GM19372 (cell line): ENCODE measurements around the gene RNLS.

Experiments
- ATAC-seq: cut with Tn5 transposase; IDR thresholded peaks from one replicate; pipeline ENCODE4 v1.9.1; 2021; ENCODE audit warnings: mild to moderate bottlenecking, low read depth, moderate library complexity; ENCODE audit not compliant: unreplicated experiment

Gene RNLS

GRCh38 chr10:88401671-88402347 lies 181.3 kb downstream of the RNLS start:
- ATAC-seq: no peak

GRCh38 chr10:88399240-88399639 lies 183.9 kb downstream of the RNLS start:
- no peak for ATAC-seq

GRCh38 chr10:88395677-88396076 lies 187.4 kb downstream of the RNLS start:
- ATAC-seq: no peak

- peak; percentile 81 for ATAC-seq
Measured at GRCh38 chr10:88392222-88392621, 190.9 kb downstream of the RNLS start.

GRCh38 chr10:88390041-88390440 lies 193.1 kb downstream of the RNLS start:
- ATAC-seq: no peak

- no peak for ATAC-seq
Measured at GRCh38 chr10:88389456-88389855, 193.7 kb downstream of the RNLS start.

GRCh38 chr10:88388324-88388723 lies 194.8 kb downstream of the RNLS start:
- ATAC-seq: no peak

GRCh38 chr10:88386821-88387773 lies 196.0 kb downstream of the RNLS start:
- no peak for ATAC-seq

GRCh38 chr10:88386204-88386788 lies 196.8 kb downstream of the RNLS start:
- peak; percentile 52 for ATAC-seq

- peak; percentile 67 for ATAC-seq
Measured at GRCh38 chr10:88385601-88386203, 197.4 kb downstream of the RNLS start.

GRCh38 chr10:88383276-88383675 lies 199.8 kb downstream of the RNLS start:
- ATAC-seq: no peak

- ATAC-seq: no peak
Measured at GRCh38 chr10:88382699-88383098, 200.4 kb downstream of the RNLS start.

- no peak for ATAC-seq
Measured at GRCh38 chr10:88379575-88379974, 203.5 kb downstream of the RNLS start.

- ATAC-seq: no peak
Measured at GRCh38 chr10:88377510-88377909, 205.6 kb downstream of the RNLS start.

GRCh38 chr10:88374392-88375175 lies 208.5 kb downstream of the RNLS start:
- no peak for ATAC-seq

GRCh38 chr10:88372881-88373592 lies 210.1 kb downstream of the RNLS start:
- ATAC-seq: no peak

- no peak for ATAC-seq
Measured at GRCh38 chr10:88372051-88372715, 210.9 kb downstream of the RNLS start.

GRCh38 chr10:88370713-88371112 lies 212.4 kb downstream of the RNLS start:
- ATAC-seq: no peak

GRCh38 chr10:88366772-88367171 lies 216.3 kb downstream of the RNLS start:
- no peak for ATAC-seq
